Transverse colon (tissue), 4 donors: ENCODE data around the gene RAB5IF.

Experiments
- CTCF ChIP-seq, 5 experiments: fragments of 200-600 bp in 3 of 5; fragments of 450-650 bp in 2 of 5; sonication (generic) in 3 of 5; IDR thresholded peaks; 1 replicate in 2 of 5; 2 replicates in 3 of 5; pipeline ENCODE4 v1.5.1; 2016 to 2017; ENCODE audit warnings: antibody characterized with exemption in 5 of 5, inconsistent platforms in 3 of 5, mild to moderate bottlenecking in 2 of 5, moderate library complexity in 1 of 5
- POLR2AphosphoS5 ChIP-seq, 3 donors: sonication (generic); formaldehyde crosslinking; IDR thresholded peaks; one replicate each; pipeline ENCODE4 v1.6.1; 2016; ENCODE audit warnings: antibody characterized with exemption in 3 of 3

GRCh38 chr20:36606158-36607066 is 833 bp downstream of the RAB5IF start:
- TF ChIP-seq CTCF (IDR thresholded peaks at IDR 0.05) (no peak), POLR2AphosphoS5 (IDR thresholded peaks at IDR 0.05) (no peak)
